SK-N-SH (cell line): ENCODE data around the gene TMEM167A. TPM values are rescaled to one million over a fixed set of nuclear protein-coding genes. Genes with fewer than 3 reads are reported as not detected.

Experiments
- CTCF ChIA-PET: fragments of 300-600, 350-600 bp; formaldehyde crosslinking; extraction: SDS; loops from one replicate; lab custom pipeline; 2021; lab: Yijun Ruan, JAX
- POLR2A ChIA-PET: fragments of 350-600 bp; sonication (Branson Sonifier 250); formaldehyde crosslinking; extraction: SDS; loops from one replicate; lab custom pipeline; 2020; ENCODE audit warnings: antibody characterized with exemption, inconsistent platforms; lab: Yijun Ruan, JAX
- DNase-seq: peaks from one replicate; pipeline ENCODE4 v3.0.0; 2012
- H2AFZ ChIP-seq: fragments of 200-600 bp; sonication (generic); 2 replicates; pipeline ENCODE4 v1.8.1; 2016; ENCODE audit warnings: antibody characterized with exemption, mild to moderate bottlenecking, low read depth
- H3F3A ChIP-seq: fragments of 200-600 bp; sonication (generic); replicated peaks from 2 replicates; pipeline ENCODE3; 2016; ENCODE audit warnings: antibody characterized with exemption, mild to moderate bottlenecking; ENCODE audit not compliant: insufficient read depth
- H3K27ac ChIP-seq, 2 experiments: fragments of 200-500 bp in 1 of 2; fragments of 200-600 bp in 1 of 2; sonication (Bioruptor generic) in 1 of 2; sonication (generic), shearing (Covaris generic) in 1 of 2; 2 replicates each; pipeline versions ENCODE4 v1.5.1 to v1.6.1; 2014 to 2016; ENCODE audit warnings: low read depth in 2 of 2, inconsistent platforms in 1 of 2, low read length in 1 of 2, mild to moderate bottlenecking in 1 of 2, mixed read lengths in 1 of 2
- H3K27me3 ChIP-seq: fragments of 200-600 bp; sonication (generic), shearing (Covaris generic); 2 replicates; pipeline ENCODE4 v1.6.1; 2016; ENCODE audit warnings: mixed run types; ENCODE audit not compliant: insufficient read depth
- H3K36me3 ChIP-seq, 2 experiments: fragments of 200-500 bp in 1 of 2; fragments of 200-600 bp in 1 of 2; sonication (Bioruptor generic) in 1 of 2; sonication (generic) in 1 of 2; replicated peaks in 1 of 2; 2 replicates each; pipeline versions ENCODE3 to v1.5.1; 2014 to 2016; ENCODE audit warnings: low read length in 1 of 2, mild to moderate bottlenecking in 1 of 2; ENCODE audit not compliant: insufficient read depth in 2 of 2, control insufficient read depth in 1 of 2
- H3K4me1 ChIP-seq, 2 experiments: fragments of 200-500 bp in 1 of 2; fragments of 200-600 bp in 1 of 2; sonication (Bioruptor generic) in 1 of 2; sonication (generic), shearing (Covaris generic) in 1 of 2; 2 replicates each; pipeline versions ENCODE4 v1.5.1 to v1.6.1; 2014 to 2016; ENCODE audit warnings: low read depth in 1 of 2, low read length in 1 of 2, mixed run types in 1 of 2; ENCODE audit not compliant: insufficient read depth in 2 of 2, control insufficient read depth in 1 of 2
- H3K4me2 ChIP-seq: fragments of 200-600 bp; sonication (generic), shearing (Covaris generic); 2 replicates; pipeline ENCODE4 v1.6.1; 2017; ENCODE audit warnings: mixed run types
- H3K4me3 ChIP-seq, 2 experiments: fragments of 200-500 bp in 1 of 2; fragments of 200-600 bp in 1 of 2; sonication (Bioruptor generic) in 1 of 2; sonication (generic), shearing (Covaris generic) in 1 of 2; 2 replicates each; pipeline versions ENCODE4 v1.5.1 to v1.8.1; 2014 to 2016; ENCODE audit warnings: low read depth in 2 of 2, inconsistent platforms in 1 of 2, low read length in 1 of 2, mild to moderate bottlenecking in 1 of 2, mixed read lengths in 1 of 2, moderate library complexity in 1 of 2
- H3K79me2 ChIP-seq: fragments of 200-600 bp; sonication (generic); 2 replicates; pipeline ENCODE4 v1.8.1; 2017; ENCODE audit warnings: mild to moderate bottlenecking; ENCODE audit not compliant: insufficient read depth
- H3K9ac ChIP-seq: fragments of 200-600 bp; sonication (generic); 2 replicates; pipeline ENCODE4 v1.6.1; 2017; ENCODE audit warnings: mixed run types
- H3K9me2 ChIP-seq: fragments of 200-600 bp; sonication (generic); 2 replicates; pipeline ENCODE4 v1.6.1; 2017; ENCODE audit warnings: mixed run types
- H3K9me3 ChIP-seq: fragments of 200-600 bp; sonication (generic); 2 replicates; pipeline ENCODE4 v1.6.1; 2017; ENCODE audit warnings: mixed run types, mild to moderate bottlenecking, moderate library complexity
- H4K20me1 ChIP-seq: fragments of 200-600 bp; sonication (generic); 2 replicates; pipeline ENCODE4 v1.6.1; 2017; ENCODE audit warnings: mild to moderate bottlenecking, mixed run types; ENCODE audit not compliant: insufficient read depth
- EZH2phosphoT487 ChIP-seq: fragments of 200-600 bp; sonication (generic); IDR thresholded peaks from 2 replicates; pipeline ENCODE4 v1.6.1; 2017; ENCODE audit warnings: low read depth, mixed run types, mild to moderate bottlenecking, antibody characterized with exemption, moderate library complexity, borderline replicate concordance
- FOXJ3 ChIP-seq: sonication (generic); formaldehyde crosslinking; IDR thresholded peaks from 2 replicates; pipeline ENCODE4 v1.5.1; 2020; ENCODE audit warnings: mild to moderate bottlenecking, missing genetic modification reagents
- GATA2 ChIP-seq: sonication (generic); formaldehyde crosslinking; IDR thresholded peaks from 2 replicates; pipeline ENCODE4 v1.5.0; 2020; ENCODE audit warnings: mild to moderate bottlenecking, missing genetic modification reagents
- JUND ChIP-seq: IDR thresholded peaks from 2 replicates; pipeline ENCODE4 v1.4.0; 2012
- MXI1 ChIP-seq: IDR thresholded peaks from 2 replicates; pipeline ENCODE4 v1.6.1; 2012; ENCODE audit warnings: mild to moderate bottlenecking, low read depth, low read length, improper control_type of control experiment
- NRF1 ChIP-seq: IDR thresholded peaks from 2 replicates; pipeline ENCODE4 v1.6.1; 2012; ENCODE audit warnings: low read depth, mild to moderate bottlenecking, low read length
- POLR2AphosphoS5 ChIP-seq: IDR thresholded peaks from 2 replicates; pipeline ENCODE4 v1.6.1; 2012; ENCODE audit warnings: low read depth, low read length
- RXRA ChIP-seq: IDR thresholded peaks from 2 replicates; pipeline ENCODE4 v1.4.0; 2012; ENCODE audit warnings: low read depth, mild to moderate bottlenecking, borderline replicate concordance
- TAF1 ChIP-seq: IDR thresholded peaks from 2 replicates; pipeline ENCODE4 v1.6.1; 2012; ENCODE audit warnings: low read depth, mild to moderate bottlenecking, low read length, moderate library complexity, borderline replicate concordance
- TCF12 ChIP-seq: IDR thresholded peaks from 2 replicates; pipeline ENCODE4 v1.4.0; 2012
- WGBS: methylation state at CpG from one replicate; pipeline ENCODE4 v1.1.6; 2017; ENCODE audit warnings: low lambda C conversion rate; 5-methylcytosine and 5-hydroxymethylcytosine counted together
- polyA plus RNA-seq, 3 experiments: library from polyadenylated mRNA; depleted of rRNA; stranded (reverse); fragments of >200 nt; gene quantifications; 2 replicates each; pipeline ENCODE4 v1.2.3, GENCODE V29; 2012
- TF ChIP-seq, protein P1 (sequence below): IDR thresholded peaks from 2 replicates; pipeline ENCODE4; 2012
- TF ChIP-seq, protein P2 (sequence below): fragments of 150-350 bp; IDR thresholded peaks from 2 replicates; pipeline ENCODE4 v1.6.1; 2016; ENCODE audit warnings: mild to moderate bottlenecking, low read depth, low read length
- TF ChIP-seq, protein P3 (sequence below): IDR thresholded peaks from 2 replicates; pipeline ENCODE4 v1.6.1; 2012; ENCODE audit warnings: mild to moderate bottlenecking, low read depth, low read length, moderate library complexity
- TF ChIP-seq, protein P4 (sequence below): IDR thresholded peaks from 2 replicates; pipeline ENCODE4 v1.4.0; 2012; ENCODE audit warnings: low read depth

TMEM167A gene
- polyA plus RNA-seq, 1 of the 3 experiments (the other 2 are of a cell fraction): 23.7 TPM

DNA sequence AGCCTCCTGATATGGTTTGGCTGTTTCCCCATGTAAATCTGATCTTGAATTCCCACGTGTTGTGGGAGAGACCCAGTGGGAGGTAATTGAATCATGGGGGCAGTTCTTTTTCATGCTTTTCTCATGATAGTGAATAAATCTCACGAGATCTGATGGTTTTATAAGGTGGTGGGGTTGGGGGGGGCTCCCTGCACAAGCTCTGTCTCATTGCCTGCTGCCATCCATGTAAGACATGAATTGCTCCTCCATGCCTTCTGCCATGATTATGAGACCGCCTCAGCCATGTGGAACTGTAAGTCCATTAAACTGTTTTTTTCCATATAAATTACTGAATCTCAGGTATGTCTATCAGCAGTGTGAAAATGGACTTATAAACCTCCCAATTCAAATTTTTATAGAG is 13.0 kb upstream of the TMEM167A start:
- no peak for DNase-seq
- TF ChIP-seq NRF1 (no peak), RXRA (no peak)
- ChIA-PET CTCF (no interaction called here), POLR2A (no interaction called here)
- Histone ChIP-seq H3K4me3 (no peak overlapping the region), H3K79me2 (no peaks in the 10 kb centered on the region), H3K4me2 (no peak overlapping the region), H3F3A (peaks cover 7% of the 10 kb centered on the region), H4K20me1 (no peaks in the 10 kb centered on the region), H3K4me1 (no peaks in the 10 kb centered on the region), H3K36me3 (no peaks in the 10 kb centered on the region), H3K27me3 (no peaks in the 10 kb centered on the region), H3K9me2 (no peaks in the 10 kb centered on the region), H3K9ac (no peak overlapping the region), H3K9me3 (peaks cover 8% of the 10 kb centered on the region; the same call in 1 of the 2 replicates), H3K27ac (no peak overlapping the region), H2AFZ (no peak overlapping the region)
- 83% methylated on average over 3 of the region's 3 CpGs for WGBS

DNA sequence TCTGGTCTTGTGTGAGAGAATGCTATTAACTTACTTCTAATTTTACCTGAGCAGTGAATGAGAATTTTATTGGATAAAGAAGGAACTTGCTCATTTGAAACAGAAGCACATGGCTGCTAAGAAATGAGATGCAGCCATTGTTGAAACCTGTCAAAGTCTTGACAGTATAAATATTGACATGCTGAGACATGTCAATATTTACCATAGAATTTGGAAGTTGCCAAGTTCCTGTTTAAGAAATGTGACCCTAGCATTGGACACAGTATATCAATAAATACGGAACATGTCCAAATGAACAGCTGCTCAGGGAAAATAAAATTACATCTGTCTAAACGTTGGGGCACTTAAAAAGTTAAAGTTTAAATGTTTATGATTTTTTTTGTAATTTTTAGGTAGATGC is 7.9 kb upstream of the TMEM167A start:
- TF ChIP-seq, protein P1, sequence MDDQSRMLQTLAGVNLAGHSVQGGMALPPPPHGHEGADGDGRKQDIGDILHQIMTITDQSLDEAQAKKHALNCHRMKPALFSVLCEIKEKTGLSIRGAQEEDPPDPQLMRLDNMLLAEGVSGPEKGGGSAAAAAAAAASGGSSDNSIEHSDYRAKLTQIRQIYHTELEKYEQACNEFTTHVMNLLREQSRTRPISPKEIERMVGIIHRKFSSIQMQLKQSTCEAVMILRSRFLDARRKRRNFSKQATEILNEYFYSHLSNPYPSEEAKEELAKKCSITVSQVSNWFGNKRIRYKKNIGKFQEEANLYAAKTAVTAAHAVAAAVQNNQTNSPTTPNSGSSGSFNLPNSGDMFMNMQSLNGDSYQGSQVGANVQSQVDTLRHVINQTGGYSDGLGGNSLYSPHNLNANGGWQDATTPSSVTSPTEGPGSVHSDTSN: no peak
- TF ChIP-seq GATA2 (CRISPR knock-in tag): no peak
- TF ChIP-seq, protein P2, sequence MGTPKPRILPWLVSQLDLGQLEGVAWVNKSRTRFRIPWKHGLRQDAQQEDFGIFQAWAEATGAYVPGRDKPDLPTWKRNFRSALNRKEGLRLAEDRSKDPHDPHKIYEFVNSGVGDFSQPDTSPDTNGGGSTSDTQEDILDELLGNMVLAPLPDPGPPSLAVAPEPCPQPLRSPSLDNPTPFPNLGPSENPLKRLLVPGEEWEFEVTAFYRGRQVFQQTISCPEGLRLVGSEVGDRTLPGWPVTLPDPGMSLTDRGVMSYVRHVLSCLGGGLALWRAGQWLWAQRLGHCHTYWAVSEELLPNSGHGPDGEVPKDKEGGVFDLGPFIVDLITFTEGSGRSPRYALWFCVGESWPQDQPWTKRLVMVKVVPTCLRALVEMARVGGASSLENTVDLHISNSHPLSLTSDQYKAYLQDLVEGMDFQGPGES: no peak
- no peak for TF ChIP-seq TAF1
- TF ChIP-seq POLR2AphosphoS5: no peak
- TF ChIP-seq FOXJ3: no peak
- TF ChIP-seq MXI1: no peak
- no peak for TF ChIP-seq JUND
- no peak for TF ChIP-seq TCF12
- TF ChIP-seq, protein P3, sequence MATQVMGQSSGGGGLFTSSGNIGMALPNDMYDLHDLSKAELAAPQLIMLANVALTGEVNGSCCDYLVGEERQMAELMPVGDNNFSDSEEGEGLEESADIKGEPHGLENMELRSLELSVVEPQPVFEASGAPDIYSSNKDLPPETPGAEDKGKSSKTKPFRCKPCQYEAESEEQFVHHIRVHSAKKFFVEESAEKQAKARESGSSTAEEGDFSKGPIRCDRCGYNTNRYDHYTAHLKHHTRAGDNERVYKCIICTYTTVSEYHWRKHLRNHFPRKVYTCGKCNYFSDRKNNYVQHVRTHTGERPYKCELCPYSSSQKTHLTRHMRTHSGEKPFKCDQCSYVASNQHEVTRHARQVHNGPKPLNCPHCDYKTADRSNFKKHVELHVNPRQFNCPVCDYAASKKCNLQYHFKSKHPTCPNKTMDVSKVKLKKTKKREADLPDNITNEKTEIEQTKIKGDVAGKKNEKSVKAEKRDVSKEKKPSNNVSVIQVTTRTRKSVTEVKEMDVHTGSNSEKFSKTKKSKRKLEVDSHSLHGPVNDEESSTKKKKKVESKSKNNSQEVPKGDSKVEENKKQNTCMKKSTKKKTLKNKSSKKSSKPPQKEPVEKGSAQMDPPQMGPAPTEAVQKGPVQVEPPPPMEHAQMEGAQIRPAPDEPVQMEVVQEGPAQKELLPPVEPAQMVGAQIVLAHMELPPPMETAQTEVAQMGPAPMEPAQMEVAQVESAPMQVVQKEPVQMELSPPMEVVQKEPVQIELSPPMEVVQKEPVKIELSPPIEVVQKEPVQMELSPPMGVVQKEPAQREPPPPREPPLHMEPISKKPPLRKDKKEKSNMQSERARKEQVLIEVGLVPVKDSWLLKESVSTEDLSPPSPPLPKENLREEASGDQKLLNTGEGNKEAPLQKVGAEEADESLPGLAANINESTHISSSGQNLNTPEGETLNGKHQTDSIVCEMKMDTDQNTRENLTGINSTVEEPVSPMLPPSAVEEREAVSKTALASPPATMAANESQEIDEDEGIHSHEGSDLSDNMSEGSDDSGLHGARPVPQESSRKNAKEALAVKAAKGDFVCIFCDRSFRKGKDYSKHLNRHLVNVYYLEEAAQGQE: no peak
- TF ChIP-seq EZH2phosphoT487: no peak
- TF ChIP-seq, protein P4, sequence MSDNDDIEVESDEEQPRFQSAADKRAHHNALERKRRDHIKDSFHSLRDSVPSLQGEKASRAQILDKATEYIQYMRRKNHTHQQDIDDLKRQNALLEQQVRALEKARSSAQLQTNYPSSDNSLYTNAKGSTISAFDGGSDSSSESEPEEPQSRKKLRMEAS: no peak
- WGBS: 84% methylated on average over 2 of the region's 2 CpGs
- H3K4me2 ChIP-seq: no peak overlapping the region
- H4K20me1 ChIP-seq: no peaks in the 10 kb centered on the region
- ChIA-PET CTCF (interaction anchor here (0.8 to 1.0 kb wide), 3 partner anchors 12 to 444 kb away, joined by 3 to 4 read pairs (median 3); no protein-coding TSS in a partner anchor), POLR2A (no interaction called here)
- H2AFZ ChIP-seq: no peak overlapping the region
- peaks cover 4% of the 10 kb centered on the region for H3F3A ChIP-seq
- no peaks in the 10 kb centered on the region for H3K9me3 ChIP-seq
- no peak overlapping the region for H3K9ac ChIP-seq
- 0 out of 2 replicates have a peak, but pooled peaks cover 5% of the 10 kb centered on the region for H3K79me2 ChIP-seq
- H3K27ac ChIP-seq: no peak overlapping the region
- DNase-seq: no peak
- H3K9me2 ChIP-seq: no peaks in the 10 kb centered on the region
- H3K4me3 ChIP-seq: no peak overlapping the region
- no peaks in the 10 kb centered on the region for H3K27me3 ChIP-seq
- H3K4me1 ChIP-seq: no peaks in the 10 kb centered on the region
- H3K36me3 ChIP-seq: no peaks in the 10 kb centered on the region
